GM23338 (cell line): Measurements from ENCODE around the gene PTPRN2. TPM values are rescaled to one million over a fixed set of nuclear protein-coding genes. Genes with fewer than 3 reads are reported as not detected.

ENCODE experiments used
- ATAC-seq: fragments of 200-7000 bp; cut with Tn5 transposase; 3 replicates; pipeline ENCODE4 v1.9.1; 2020
- DNase-seq: peaks from one replicate; pipeline ENCODE4 v3.0.0-alpha.2; 2015; ENCODE audit warnings: low spot score
- H2AFZ ChIP-seq: fragments of 200-600 bp; sonication (generic); 2 replicates; pipeline ENCODE4 v1.8.0; 2016; ENCODE audit warnings: antibody characterized with exemption, mild to moderate bottlenecking, moderate library complexity
- H3F3A ChIP-seq: fragments of 200-600 bp; sonication (generic); replicated peaks from 2 replicates; pipeline ENCODE4 v1.8.0; 2017; ENCODE audit warnings: antibody characterized with exemption, mixed run types, low read depth
- H3K27ac ChIP-seq: fragments of 200-600 bp; sonication (generic); 2 replicates; pipeline ENCODE4 v1.6.1; 2016; ENCODE audit warnings: low read depth
- H3K27me3 ChIP-seq: fragments of 200-600 bp; sonication (generic); 2 replicates; pipeline ENCODE4 v1.8.0; 2016; ENCODE audit warnings: mild to moderate bottlenecking, mixed run types, moderate library complexity; ENCODE audit not compliant: insufficient read depth
- H3K36me3 ChIP-seq: fragments of 200-600 bp; sonication (generic); 2 replicates; pipeline ENCODE4 v1.8.0; 2016; ENCODE audit warnings: mild to moderate bottlenecking; ENCODE audit not compliant: insufficient read depth
- H3K4me1 ChIP-seq: fragments of 200-600 bp; sonication (generic); 2 replicates; pipeline ENCODE4 v1.8.0; 2016; ENCODE audit warnings: mild to moderate bottlenecking, moderate library complexity; ENCODE audit not compliant: insufficient read depth
- H3K4me2 ChIP-seq: fragments of 200-600 bp; sonication (generic); 2 replicates; pipeline ENCODE4 v1.7.1; 2017; ENCODE audit warnings: mixed run types
- H3K4me3 ChIP-seq: fragments of 200-600 bp; sonication (generic); 2 replicates; pipeline ENCODE4 v1.6.1; 2016; ENCODE audit warnings: mixed run types
- H3K79me2 ChIP-seq: fragments of 200-600 bp; sonication (generic); replicated peaks from 2 replicates; pipeline ENCODE4 v1.8.0; 2017; ENCODE audit warnings: mild to moderate bottlenecking; ENCODE audit not compliant: insufficient read depth
- H3K9me2 ChIP-seq: fragments of 200-600 bp; sonication (generic); 2 replicates; pipeline ENCODE4 v1.8.0; 2017; ENCODE audit not compliant: insufficient read depth
- H4K20me1 ChIP-seq: fragments of 200-600 bp; sonication (generic); replicated peaks from 2 replicates; pipeline ENCODE4 v1.8.0; 2017; ENCODE audit warnings: mild to moderate bottlenecking; ENCODE audit not compliant: insufficient read depth
- H3K27ac Mint-ChIP-seq: 2 replicates; pipeline ENCODE4 v1.8.0; 2020; ENCODE audit warnings: inconsistent platforms, mild to moderate bottlenecking, moderate library complexity, mixed read lengths
- H3K27me3 Mint-ChIP-seq: 3 replicates; pipeline ENCODE4 v1.8.0; 2022; ENCODE audit warnings: low read depth, mild to moderate bottlenecking, moderate library complexity, mixed read lengths, inconsistent platforms; ENCODE audit not compliant: insufficient read depth, poor library complexity
- H3K36me3 Mint-ChIP-seq: 3 replicates; pipeline ENCODE4 v1.8.0; 2021; ENCODE audit warnings: low read depth, mild to moderate bottlenecking, inconsistent platforms, moderate library complexity, mixed read lengths
- H3K4me1 Mint-ChIP-seq: 3 replicates; pipeline ENCODE4 v1.8.0; 2020; ENCODE audit warnings: mild to moderate bottlenecking, inconsistent platforms, mixed read lengths
- H3K4me3 Mint-ChIP-seq: 3 replicates; pipeline ENCODE4 v1.8.0; 2021; ENCODE audit warnings: moderate library complexity, mild to moderate bottlenecking, inconsistent platforms, mixed read lengths
- H3K9me3 Mint-ChIP-seq: 3 replicates; pipeline ENCODE4 v1.8.0; 2020; ENCODE audit warnings: moderate library complexity, mild to moderate bottlenecking, inconsistent platforms, mixed read lengths
- CREB1 ChIP-seq: fragments of 250-450 bp; sonication (Bioruptor Pico); IDR thresholded peaks from 2 replicates; pipeline ENCODE4 v1.5.0; 2020; ENCODE audit warnings: low read depth, mild to moderate bottlenecking, moderate library complexity
- EZH2 ChIP-seq: fragments of 200-600 bp; sonication (generic); IDR thresholded peaks from one replicate; pipeline ENCODE4 v1.8.0; 2017; ENCODE audit warnings: antibody characterized with exemption, mild to moderate bottlenecking, low read depth; ENCODE audit not compliant: unreplicated experiment
- EZH2phosphoT487 ChIP-seq: fragments of 200-600 bp; sonication (generic); IDR thresholded peaks from one replicate; pipeline ENCODE4 v1.8.1; 2018; ENCODE audit warnings: antibody characterized with exemption; ENCODE audit not compliant: unreplicated experiment
- NANOG ChIP-seq: IDR thresholded peaks from 2 replicates; pipeline ENCODE4 v1.6.1; 2016; ENCODE audit warnings: antibody characterized with exemption, borderline replicate concordance
- POLR2AphosphoS5 ChIP-seq: IDR thresholded peaks from 2 replicates; pipeline ENCODE4 v1.6.1; 2016; ENCODE audit warnings: antibody characterized with exemption, low read depth
- STAT1 ChIP-seq: IDR thresholded peaks from one replicate; pipeline ENCODE4 v1.6.1; 2016; ENCODE audit warnings: antibody characterized with exemption; ENCODE audit not compliant: unreplicated experiment
- ZNF114 ChIP-seq: fragments of 250-450 bp; sonication (Bioruptor Pico); IDR thresholded peaks from 2 replicates; pipeline ENCODE4 v1.5.0; 2020; ENCODE audit warnings: mild to moderate bottlenecking, moderate library complexity
- polyA plus RNA-seq: library from polyadenylated mRNA; unstranded; fragments of >200 nt; fragmentation: Nextera tagmentation; extraction: Ambion mirVana; gene quantifications from 2 replicates; pipeline ENCODE4 v1.2.1, GENCODE V29; 2016
- total RNA-seq: library from RNA; depleted of rRNA; stranded (reverse); fragments of >200 nt; shearing (Covaris generic); gene quantifications from 2 replicates; pipeline ENCODE4 v1.2.3, GENCODE V29; 2014
- TF ChIP-seq, protein P1 (sequence below), 2 experiments: fragments of 200-600 bp in 1 of 2; sonication (generic) in 1 of 2; conservative IDR thresholded peaks; 2 replicates each; pipeline versions ENCODE4 v1.5.1 to v1.6.1; 2016 to 2017; ENCODE audit warnings: antibody characterized with exemption in 2 of 2, low read depth in 2 of 2, mild to moderate bottlenecking in 2 of 2, moderate library complexity in 1 of 2
- TF ChIP-seq, protein P2 (sequence below): IDR thresholded peaks from one replicate; pipeline ENCODE4 v1.6.1; 2018; ENCODE audit warnings: antibody characterized with exemption; ENCODE audit not compliant: unreplicated experiment
- TF ChIP-seq, protein P3 (sequence below): IDR thresholded peaks from 2 replicates; pipeline ENCODE4 v1.6.1; 2016; ENCODE audit warnings: antibody characterized with exemption

The PTPRN2 gene
- total and polyA plus RNA-seq, 2 experiments from 2014 or later, result 0.87 to 4.0 TPM

DNA sequence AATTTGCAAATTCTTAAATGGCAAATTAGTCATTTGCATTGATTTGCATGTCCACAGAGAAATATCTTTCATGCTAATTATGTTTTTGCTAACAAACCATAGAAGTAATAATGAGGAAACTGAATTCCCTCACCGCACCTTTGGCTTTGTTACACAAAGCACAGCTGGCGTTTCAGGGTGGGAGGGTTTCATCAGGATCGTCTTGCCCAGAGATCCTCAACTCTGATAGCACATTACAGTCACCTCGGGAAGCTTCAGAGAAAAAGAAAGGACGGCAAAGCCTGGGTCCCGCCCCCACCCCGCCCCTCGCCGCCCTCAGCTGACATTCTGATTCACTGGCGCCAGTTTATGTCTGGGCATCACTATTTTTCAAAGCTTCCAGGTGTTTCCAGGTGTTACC, 119.4 kb downstream of the PTPRN2 start (continued):
- TF ChIP-seq CREB1 (CRISPR knock-in tag) (no peak), STAT1 (no peak), ZNF114 (no peak), POLR2AphosphoS5 (no peak)
- TF ChIP-seq, protein P1, sequence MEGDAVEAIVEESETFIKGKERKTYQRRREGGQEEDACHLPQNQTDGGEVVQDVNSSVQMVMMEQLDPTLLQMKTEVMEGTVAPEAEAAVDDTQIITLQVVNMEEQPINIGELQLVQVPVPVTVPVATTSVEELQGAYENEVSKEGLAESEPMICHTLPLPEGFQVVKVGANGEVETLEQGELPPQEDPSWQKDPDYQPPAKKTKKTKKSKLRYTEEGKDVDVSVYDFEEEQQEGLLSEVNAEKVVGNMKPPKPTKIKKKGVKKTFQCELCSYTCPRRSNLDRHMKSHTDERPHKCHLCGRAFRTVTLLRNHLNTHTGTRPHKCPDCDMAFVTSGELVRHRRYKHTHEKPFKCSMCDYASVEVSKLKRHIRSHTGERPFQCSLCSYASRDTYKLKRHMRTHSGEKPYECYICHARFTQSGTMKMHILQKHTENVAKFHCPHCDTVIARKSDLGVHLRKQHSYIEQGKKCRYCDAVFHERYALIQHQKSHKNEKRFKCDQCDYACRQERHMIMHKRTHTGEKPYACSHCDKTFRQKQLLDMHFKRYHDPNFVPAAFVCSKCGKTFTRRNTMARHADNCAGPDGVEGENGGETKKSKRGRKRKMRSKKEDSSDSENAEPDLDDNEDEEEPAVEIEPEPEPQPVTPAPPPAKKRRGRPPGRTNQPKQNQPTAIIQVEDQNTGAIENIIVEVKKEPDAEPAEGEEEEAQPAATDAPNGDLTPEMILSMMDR (conservative IDR thresholded peaks at IDR 0.05; ENCODE audit: low read depth in 2 of 2), result no peak
- TF ChIP-seq, protein P2, sequence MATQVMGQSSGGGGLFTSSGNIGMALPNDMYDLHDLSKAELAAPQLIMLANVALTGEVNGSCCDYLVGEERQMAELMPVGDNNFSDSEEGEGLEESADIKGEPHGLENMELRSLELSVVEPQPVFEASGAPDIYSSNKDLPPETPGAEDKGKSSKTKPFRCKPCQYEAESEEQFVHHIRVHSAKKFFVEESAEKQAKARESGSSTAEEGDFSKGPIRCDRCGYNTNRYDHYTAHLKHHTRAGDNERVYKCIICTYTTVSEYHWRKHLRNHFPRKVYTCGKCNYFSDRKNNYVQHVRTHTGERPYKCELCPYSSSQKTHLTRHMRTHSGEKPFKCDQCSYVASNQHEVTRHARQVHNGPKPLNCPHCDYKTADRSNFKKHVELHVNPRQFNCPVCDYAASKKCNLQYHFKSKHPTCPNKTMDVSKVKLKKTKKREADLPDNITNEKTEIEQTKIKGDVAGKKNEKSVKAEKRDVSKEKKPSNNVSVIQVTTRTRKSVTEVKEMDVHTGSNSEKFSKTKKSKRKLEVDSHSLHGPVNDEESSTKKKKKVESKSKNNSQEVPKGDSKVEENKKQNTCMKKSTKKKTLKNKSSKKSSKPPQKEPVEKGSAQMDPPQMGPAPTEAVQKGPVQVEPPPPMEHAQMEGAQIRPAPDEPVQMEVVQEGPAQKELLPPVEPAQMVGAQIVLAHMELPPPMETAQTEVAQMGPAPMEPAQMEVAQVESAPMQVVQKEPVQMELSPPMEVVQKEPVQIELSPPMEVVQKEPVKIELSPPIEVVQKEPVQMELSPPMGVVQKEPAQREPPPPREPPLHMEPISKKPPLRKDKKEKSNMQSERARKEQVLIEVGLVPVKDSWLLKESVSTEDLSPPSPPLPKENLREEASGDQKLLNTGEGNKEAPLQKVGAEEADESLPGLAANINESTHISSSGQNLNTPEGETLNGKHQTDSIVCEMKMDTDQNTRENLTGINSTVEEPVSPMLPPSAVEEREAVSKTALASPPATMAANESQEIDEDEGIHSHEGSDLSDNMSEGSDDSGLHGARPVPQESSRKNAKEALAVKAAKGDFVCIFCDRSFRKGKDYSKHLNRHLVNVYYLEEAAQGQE, result no peak

DNA sequence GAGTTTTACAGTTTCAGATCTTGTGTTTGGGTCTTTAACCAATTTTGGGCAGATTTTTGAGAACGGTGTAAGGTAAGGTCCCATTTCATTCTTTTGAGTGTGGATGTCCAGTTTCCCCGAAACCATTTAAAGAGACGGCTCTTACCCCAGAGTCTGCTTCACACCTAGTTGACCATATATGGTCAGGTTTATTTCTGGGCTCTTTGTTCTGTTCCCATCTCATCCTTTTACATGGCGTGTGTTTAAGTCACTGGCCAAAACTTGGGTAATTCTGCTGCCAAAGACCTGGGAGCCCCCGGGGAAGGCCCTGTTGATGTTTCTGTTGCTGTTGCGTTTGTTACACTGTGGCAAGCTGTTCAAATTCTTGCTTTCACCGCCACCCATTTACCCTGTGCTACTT, 120.1 kb downstream of the PTPRN2 start:
- Histone ChIP-seq H3K36me3 (no peaks in the 10 kb centered on the region), H3K79me2 (no peaks in the 10 kb centered on the region), H4K20me1 (no peaks in the 10 kb centered on the region), H2AFZ (no peak overlapping the region), H3K27ac (peak overlapping the region; percentile 88), H3K9me2 (peaks cover 4% of the 10 kb centered on the region; the same call in 1 of the 2 replicates), H3F3A (0 out of 2 replicates have a peak, but pooled peaks cover 5% of the 10 kb centered on the region), H3K4me3 (no peak overlapping the region), H3K4me1 (peaks cover 24% of the 10 kb centered on the region), H3K4me2 (peak overlapping the region; percentile 5), H3K27me3 (no peaks in the 10 kb centered on the region)
- H3K27me3 Mint-ChIP-seq, result peaks cover 4% of the 10 kb centered on the region
- no peak overlapping the region for H3K4me3 Mint-ChIP-seq
- DNase-seq (no peak), ATAC-seq (peak; percentile 42)
- peaks cover 78% of the 10 kb centered on the region for H3K9me3 Mint-ChIP-seq
- H3K4me1 Mint-ChIP-seq, result peaks cover 30% of the 10 kb centered on the region
- peak overlapping the region; percentile 28; the same call in 1 of the 2 replicates for H3K27ac Mint-ChIP-seq
- H3K36me3 Mint-ChIP-seq, result peaks cover 22% of the 10 kb centered on the region
- TF ChIP-seq CREB1 (CRISPR knock-in tag) (no peak), NANOG (no peak), EZH2 (no peak), EZH2phosphoT487 (no peak), STAT1 (no peak), POLR2AphosphoS5 (no peak), ZNF114 (no peak)
- TF ChIP-seq, protein P2, result no peak
- TF ChIP-seq, protein P3, sequence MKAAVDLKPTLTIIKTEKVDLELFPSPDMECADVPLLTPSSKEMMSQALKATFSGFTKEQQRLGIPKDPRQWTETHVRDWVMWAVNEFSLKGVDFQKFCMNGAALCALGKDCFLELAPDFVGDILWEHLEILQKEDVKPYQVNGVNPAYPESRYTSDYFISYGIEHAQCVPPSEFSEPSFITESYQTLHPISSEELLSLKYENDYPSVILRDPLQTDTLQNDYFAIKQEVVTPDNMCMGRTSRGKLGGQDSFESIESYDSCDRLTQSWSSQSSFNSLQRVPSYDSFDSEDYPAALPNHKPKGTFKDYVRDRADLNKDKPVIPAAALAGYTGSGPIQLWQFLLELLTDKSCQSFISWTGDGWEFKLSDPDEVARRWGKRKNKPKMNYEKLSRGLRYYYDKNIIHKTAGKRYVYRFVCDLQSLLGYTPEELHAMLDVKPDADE, result no peak
- TF ChIP-seq, protein P1 (conservative IDR thresholded peaks at IDR 0.05; ENCODE audit: low read depth in 2 of 2), result no peak
